C4-2B (cell line): ENCODE measurements around the gene CDK7.

ENCODE experiments used
- CTCF ChIP-seq: fragments of 450-650 bp; conservative IDR thresholded peaks from 2 replicates; pipeline ENCODE4 v1.5.1; 2017; ENCODE audit warnings: mild to moderate bottlenecking
- ZFX ChIP-seq: fragments of 450-650 bp; IDR thresholded peaks from 2 replicates; pipeline ENCODE4 v1.6.1; 2017

- TF ChIP-seq ZFX: no peak
- no peak for TF ChIP-seq CTCF
These were observed 64.9 kb downstream of the CDK7 start for GRCh38 chr5:69299625-69300024.
